GM18870 (cell line): Measurements from ENCODE around the gene TRABD2A.
"Not testable (repeated sequence)": the region's sequence is repeated elsewhere in the genome, so short reads cannot be mapped to it uniquely, and the experiment has no call there.

Experiments used
- ATAC-seq: cut with Tn5 transposase; IDR thresholded peaks from one replicate; pipeline ENCODE4 v1.9.1; 2021; ENCODE audit warnings: moderate library complexity; ENCODE audit not compliant: unreplicated experiment

Gene TRABD2A

GRCh38 chr2:84881581-84882413, 913 bp upstream of the TRABD2A start:
- ATAC-seq: peak; percentile 67

DNA sequence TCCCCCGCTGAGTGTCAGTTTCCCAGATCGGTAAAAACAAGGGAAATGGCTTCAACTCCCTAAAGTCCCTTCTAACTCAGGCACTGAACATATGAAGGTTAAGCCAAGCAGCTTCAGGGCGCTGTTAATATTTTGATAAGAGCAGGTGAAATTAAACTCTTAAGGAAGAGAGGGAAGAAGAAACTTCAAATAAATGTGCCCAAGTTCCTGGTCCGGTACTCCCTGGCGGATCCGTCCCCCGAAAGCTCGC, 564 bp downstream of the TRABD2A start:
- ATAC-seq: no peak

GRCh38 chr2:84879584-84880394, 1.1 kb downstream of the TRABD2A start:
- ATAC-seq: peak; percentile 45

DNA sequence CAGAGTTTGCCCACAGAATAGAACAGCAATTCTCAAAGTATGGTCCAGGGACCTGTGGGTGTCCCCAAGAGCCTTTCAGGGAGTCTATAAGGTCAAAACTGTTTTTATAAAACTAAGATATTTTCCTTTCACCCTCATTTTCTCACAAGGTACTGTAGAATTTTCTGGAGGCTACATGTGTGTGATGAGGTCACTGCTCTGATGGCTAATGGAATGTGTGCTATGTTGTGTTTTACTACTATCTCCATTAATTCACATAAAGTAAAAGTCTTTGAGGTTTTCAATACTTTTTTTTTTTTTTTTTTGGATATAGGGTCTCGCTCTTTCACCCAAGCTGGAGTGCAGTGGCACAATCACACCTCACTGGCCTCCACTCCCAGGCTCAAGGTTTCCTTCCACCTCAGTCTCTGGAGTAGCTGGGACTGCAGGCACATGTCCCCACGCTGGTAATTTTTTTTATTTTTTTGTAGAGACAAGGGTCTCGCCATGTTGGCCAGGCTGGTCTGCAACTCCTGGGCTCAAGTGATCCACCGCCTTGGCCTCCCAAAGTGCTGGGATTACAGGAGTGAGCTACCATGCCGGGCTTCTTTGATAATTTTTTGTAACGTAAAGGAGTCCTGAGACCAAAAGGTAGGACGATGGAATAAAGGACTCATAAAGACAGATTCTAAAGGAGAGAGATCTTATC, 1.8 kb downstream of the TRABD2A start:
- ATAC-seq: no peak

GRCh38 chr2:84878459-84878858, 2.4 kb downstream of the TRABD2A start:
- ATAC-seq: peak; percentile 27

DNA sequence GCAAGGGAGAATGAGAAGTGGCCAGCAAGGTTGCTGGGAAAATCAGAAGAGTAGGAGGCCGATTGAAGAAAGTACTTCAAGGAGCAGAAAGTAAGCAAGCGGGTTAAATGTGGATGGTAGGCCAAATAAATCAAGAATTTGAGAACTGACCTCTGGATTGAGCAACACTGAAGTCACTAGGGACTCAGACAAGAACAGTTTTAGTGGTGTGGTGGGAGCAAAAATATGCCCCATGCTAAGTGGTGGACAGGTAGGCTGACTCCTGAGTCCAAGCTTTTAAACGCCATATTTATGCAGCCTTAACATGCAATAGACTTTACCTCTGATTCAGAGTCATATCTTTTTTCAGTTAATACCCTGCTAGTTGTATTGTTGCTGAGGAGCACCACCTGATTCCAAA, 4.5 kb downstream of the TRABD2A start:
- no peak for ATAC-seq

GRCh38 chr2:84875619-84876018, 5.3 kb downstream of the TRABD2A start:
- not testable (repeated sequence) for ATAC-seq

DNA sequence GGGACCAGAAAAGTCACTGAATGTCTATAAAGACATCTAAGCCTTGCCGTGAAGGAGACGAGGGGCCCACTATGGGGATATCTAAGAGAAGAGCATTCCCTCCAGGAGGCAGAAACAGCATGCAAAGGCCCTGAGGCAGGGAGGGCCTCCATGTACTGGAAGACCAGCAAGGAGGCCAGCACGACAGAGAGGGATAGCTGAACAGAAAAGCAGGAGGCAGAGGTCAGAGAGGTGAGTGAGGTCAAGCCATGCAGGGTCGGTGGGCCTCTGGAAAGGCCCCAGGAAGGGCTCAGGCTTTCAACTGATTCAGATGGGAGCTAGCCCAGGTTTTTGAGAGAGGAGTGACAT, 5.7 kb downstream of the TRABD2A start:
- ATAC-seq: no peak

GRCh38 chr2:84874381-84875212, 6.3 kb downstream of the TRABD2A start:
- ATAC-seq: no peak

GRCh38 chr2:84873350-84873749, 7.5 kb downstream of the TRABD2A start:
- no peak for ATAC-seq

GRCh38 chr2:84872691-84873090, 8.2 kb downstream of the TRABD2A start:
- not testable (repeated sequence) for ATAC-seq

GRCh38 chr2:84870306-84870705, 10.6 kb downstream of the TRABD2A start:
- no peak for ATAC-seq

DNA sequence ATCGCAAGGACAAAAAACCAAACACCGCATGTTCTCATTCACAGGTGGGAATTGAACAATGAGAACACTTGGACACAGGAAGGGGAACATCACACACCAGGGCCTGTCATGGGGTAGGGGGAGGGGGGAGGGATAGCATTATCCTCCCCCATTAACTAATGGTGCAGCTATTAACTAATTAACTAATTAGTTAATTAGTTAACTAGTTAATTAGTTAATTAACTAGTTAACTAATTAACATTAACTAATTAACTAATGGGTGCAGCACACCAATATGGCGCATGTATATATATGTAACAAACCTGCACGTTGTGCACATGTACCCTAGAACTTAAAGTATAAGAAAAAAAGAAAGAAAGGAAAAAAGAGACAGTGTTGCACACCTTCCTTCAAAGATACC, 12.6 kb downstream of the TRABD2A start:
- ATAC-seq: not testable (repeated sequence)

- no peak for ATAC-seq
Measured at GRCh38 chr2:84866122-84866521, 14.8 kb downstream of the TRABD2A start.

- peak; percentile 53 for ATAC-seq
Measured at GRCh38 chr2:84865181-84865783, 15.6 kb downstream of the TRABD2A start.

DNA sequence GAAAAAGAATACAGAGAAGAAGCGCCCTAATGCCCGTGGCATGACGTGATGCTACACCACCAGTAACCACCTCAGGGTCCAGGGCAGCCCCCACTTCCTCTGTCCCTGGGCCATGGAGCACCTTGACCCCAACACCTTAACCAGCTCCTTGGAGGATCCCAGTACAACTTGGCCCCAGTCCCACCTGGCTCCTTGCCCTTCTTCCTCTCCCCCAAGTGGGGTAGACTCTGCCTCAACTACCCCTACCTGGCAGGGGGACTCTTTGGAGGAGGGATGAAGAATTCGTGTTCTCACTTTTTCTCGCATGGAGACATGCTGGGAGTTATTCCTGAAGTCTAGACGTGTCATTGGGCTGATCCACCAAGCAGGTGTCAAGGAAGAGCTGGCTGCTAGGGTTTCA, 18.9 kb downstream of the TRABD2A start:
- ATAC-seq: no peak

DNA sequence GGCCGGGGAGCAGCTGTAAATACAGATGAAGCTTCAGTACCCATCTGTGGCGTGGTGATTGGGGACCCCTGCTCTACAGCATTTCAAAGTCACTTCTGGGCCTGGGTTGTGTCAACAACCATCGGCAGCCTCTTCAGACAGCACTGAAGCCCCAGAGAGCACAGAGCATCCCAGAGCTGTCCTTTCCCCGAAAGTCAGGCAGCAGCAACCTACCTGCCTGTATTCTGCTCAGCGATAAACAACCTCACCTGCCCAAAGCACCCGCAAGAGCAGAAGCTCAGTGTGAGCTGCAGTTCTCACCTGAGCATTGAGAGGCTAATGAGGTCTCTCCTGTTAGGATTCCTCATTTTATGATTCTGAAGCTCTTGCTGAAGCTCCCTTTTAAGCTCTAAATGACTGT, 19.3 kb downstream of the TRABD2A start:
- ATAC-seq: no peak

GRCh38 chr2:84858937-84859336, 21.9 kb downstream of the TRABD2A start:
- no peak for ATAC-seq

DNA sequence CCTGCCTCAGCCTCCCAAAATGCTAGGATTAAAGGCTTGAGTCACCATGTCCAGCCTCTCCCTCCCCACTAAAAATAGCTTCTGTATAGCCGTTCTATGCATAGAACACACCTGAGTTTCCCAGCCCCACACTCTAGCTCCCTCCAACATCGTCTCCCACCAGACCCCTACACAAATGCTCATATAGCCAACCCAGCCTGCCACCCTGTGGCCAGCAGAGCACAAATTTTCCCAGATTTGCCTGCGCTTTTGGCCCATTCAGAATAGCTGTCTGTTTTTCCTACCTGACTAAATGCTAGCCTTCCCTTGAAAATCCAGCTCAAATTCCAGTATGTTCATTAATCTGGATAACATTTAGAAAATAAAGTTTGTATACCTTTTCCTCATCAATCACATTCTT, 22.8 kb downstream of the TRABD2A start:
- ATAC-seq: no peak

GRCh38 chr2:84857566-84857965, 23.3 kb downstream of the TRABD2A start:
- ATAC-seq: no peak

GRCh38 chr2:84856787-84857186, 24.1 kb downstream of the TRABD2A start:
- ATAC-seq: no peak
